Thoracic aorta endothelial cell (primary cell): ENCODE data around the gene KCNE1. TPM values are rescaled to one million over a fixed set of nuclear protein-coding genes. Genes with fewer than 3 reads are reported as not detected.

Experiments
- small RNA-seq: library from RNA; depleted of rRNA; stranded (forward); fragments of <200 nt; gene quantifications from one replicate; pipeline ENCODE3, GENCODE V24; 2012
- total RNA-seq: library from RNA; depleted of rRNA; stranded (reverse); fragments of >200 nt; gene quantifications from 2 replicates; pipeline ENCODE4 v1.2.3, GENCODE V29; 2012

Gene KCNE1
- total RNA-seq = 0.27 and 0.29 TPM in 2 replicates

DNA sequence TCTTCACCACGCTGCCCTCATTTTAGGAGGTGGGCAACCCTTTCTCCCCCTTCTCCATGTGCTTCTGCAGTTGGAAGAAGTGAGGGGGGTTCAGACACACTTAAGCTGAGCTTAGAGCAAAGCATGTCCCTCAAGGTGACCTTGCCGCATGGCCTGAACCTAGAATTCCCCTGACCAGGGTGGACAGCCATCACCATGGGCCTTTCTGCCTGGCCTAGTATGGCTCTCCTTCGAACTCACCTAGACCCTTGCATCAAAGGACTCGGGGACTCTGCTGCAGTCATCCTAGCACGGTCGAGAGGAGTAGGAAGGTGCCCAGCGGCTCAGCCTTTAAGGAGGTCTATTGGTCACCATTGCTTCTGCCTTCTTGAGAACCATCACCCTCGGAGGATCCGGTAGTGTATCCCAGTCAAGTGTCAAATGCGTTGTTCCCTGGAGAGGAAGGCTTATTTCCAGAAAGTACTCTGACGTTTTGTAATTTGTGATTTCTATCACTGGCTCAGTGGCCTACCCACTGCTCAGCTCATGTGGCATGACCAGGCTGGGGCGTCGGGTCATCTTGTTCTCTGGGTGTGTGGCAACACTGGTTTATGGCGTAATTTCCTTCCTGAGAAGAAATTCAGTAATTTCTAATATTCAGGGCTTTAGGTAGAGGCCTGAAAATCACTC, at the start of gene KCNE1:
Gene KCNE1, minus strand, starts transcription at position 424 of the 669 bp plus-strand sequence. CDS start 62,576 bp downstream, outside the sequence.

DNA sequence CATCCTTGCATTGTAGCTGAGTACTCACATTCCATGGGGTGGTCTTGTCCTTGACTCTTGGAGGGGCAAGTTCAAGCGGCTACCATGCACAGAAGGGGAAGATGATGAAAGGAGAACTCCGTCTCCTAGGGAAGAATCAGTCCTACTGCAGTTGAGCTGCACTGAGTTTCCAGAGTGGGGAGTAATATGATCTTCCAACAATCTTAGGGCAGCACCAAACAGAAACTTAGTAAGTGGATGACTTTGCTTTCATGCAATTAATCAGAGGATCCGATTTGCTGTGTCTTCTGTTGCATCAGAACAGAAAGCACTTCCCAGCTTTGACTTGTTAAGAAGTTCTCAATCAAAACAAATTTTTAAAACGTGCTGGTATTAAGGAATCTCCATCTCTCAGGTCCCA, 88.2 kb downstream of the KCNE1 start, which contains the start of gene SMIM34:
Gene SMIM34, minus strand, starts transcription at position 147 of the 400 bp plus-strand sequence. Its CDS starts 112 bp downstream, at position 35.

Small RNAs within 50 kb of the gene (small RNA-seq; reads per million reads assigned to genes)
- gene RF00614 = not detected

Other genes starting within 250 kb of the KCNE1 start
- gene KCNE2, start 148.2 kb downstream of the KCNE1 start, total RNA-seq = not detected in 2 replicates
- gene SMIM11, start 136.7 kb downstream of the KCNE1 start, total RNA-seq = 14.9 and 20.6 TPM in 2 replicates
- not detected in 2 replicates for gene SMIM34, start 88.3 kb downstream of the KCNE1 start, total RNA-seq
- gene RCAN1, start 102.9 kb upstream of the KCNE1 start, total RNA-seq = 18.5 and 18.6 TPM in 2 replicates
- gene CLIC6, start 156.8 kb upstream of the KCNE1 start, total RNA-seq = under 0.01 TPM in 1 of 2 replicates, not detected in the other